Kidney (tissue), 14 donors: ENCODE results near the gene SRSF4. TPM values are rescaled to one million over a fixed set of nuclear protein-coding genes. Genes with fewer than 3 reads are reported as not detected.

ENCODE experiments used
- DNase-seq, 5 donors: peaks; one replicate each; pipeline ENCODE4 v3.0.0-alpha.2; 2013 to 2020
- FAIRE-seq: peaks from 2 replicates; lab custom pipeline; 2012; peaks lifted over from hg19 to GRCh38; lab: Jason Lieb, UNC
- H3K27ac ChIP-seq, 2 donors: one replicate each; pipeline ENCODE4 v1.7.0; 2013; ENCODE audit warnings: low read depth in 2 of 2, low read length in 2 of 2, inconsistent platforms in 1 of 2
- H3K27me3 ChIP-seq: one replicate; pipeline ENCODE4 v1.7.1; 2013; ENCODE audit warnings: low read length, inconsistent platforms; ENCODE audit not compliant: control insufficient read depth, insufficient read depth
- H3K36me3 ChIP-seq, 3 donors: one replicate each; pipeline versions ENCODE4 v1.7.0 to v1.7.1; 2013; ENCODE audit warnings: low read length in 3 of 3, control low read depth in 1 of 3, inconsistent platforms in 1 of 3; ENCODE audit not compliant: insufficient read depth in 3 of 3, control insufficient read depth in 2 of 3
- H3K4me1 ChIP-seq, 3 donors: one replicate each; pipeline versions ENCODE4 v1.7.0 to v1.7.1; 2013; ENCODE audit warnings: low read length in 3 of 3, inconsistent platforms in 1 of 3, low read depth in 1 of 3; ENCODE audit not compliant: control insufficient read depth in 2 of 3, insufficient read depth in 2 of 3
- H3K4me3 ChIP-seq, 3 donors: one replicate each; pipeline versions ENCODE4 v1.7.0 to v1.8.1; 2013; ENCODE audit warnings: low read length in 3 of 3, control low read depth in 1 of 3, inconsistent platforms in 1 of 3
- H3K9ac ChIP-seq, 3 donors: one replicate each; pipeline versions ENCODE4 v1.7.0 to v1.7.1; 2013; ENCODE audit warnings: low read length in 3 of 3, control low read depth in 1 of 3, inconsistent platforms in 1 of 3
- H3K9me3 ChIP-seq, 3 donors: one replicate each; pipeline versions ENCODE4 v1.7.0 to v1.7.1; 2013; ENCODE audit warnings: low read length in 3 of 3, control low read depth in 1 of 3, inconsistent platforms in 1 of 3; ENCODE audit not compliant: control insufficient read depth in 2 of 3, insufficient read depth in 1 of 3
- intact Hi-C: fragments of 100-400 bp; cut with DNase I; formaldehyde crosslinking; loops from one replicate; pipeline ENCODE4 v1.11.1; 2022
- polyA plus RNA-seq: library from polyadenylated mRNA; stranded (reverse); fragments of 350-450 nt; fragmentation: Illumina TruSeq; extraction: RNeasy Lipid Tissue Mini Kit (QIAGEN cat#74804); gene quantifications from one replicate; pipeline ENCODE4 v1.2.3, GENCODE V29; 2014; ENCODE audit warnings: low read depth, low replicate concordance; ENCODE audit not compliant: insufficient read depth
- total RNA-seq: library from RNA; stranded (reverse); fragmentation: NEBNext Ultra II Directional; extraction: Animal tissue kit (Norgen Biotek cat#: 25700); gene quantifications from one replicate; pipeline ENCODE4 v1.2.1, GENCODE V29; 2021
- TF ChIP-seq, protein P1 (sequence below): IDR thresholded peaks from 3 replicates; pipeline ENCODE4 v1.5.1; 2012; ENCODE audit warnings: mild to moderate bottlenecking, moderate library complexity, borderline replicate concordance; ENCODE audit not compliant: insufficient read depth; ENCODE audit errors: extremely low read depth
- donor health status: control.
- donor health status: control.
- donor health status: control.
- donor health status: control.
- donor health status: control.
- donor health status: DM: yes; HTN: yes; CAD: no.
- donor health status: Normal renal cell carcinoma (clear cell type).

Gene SRSF4
- total and polyA plus RNA-seq, 2 donors from 2014 or later: 48.4 to 72.3 TPM

DNA sequence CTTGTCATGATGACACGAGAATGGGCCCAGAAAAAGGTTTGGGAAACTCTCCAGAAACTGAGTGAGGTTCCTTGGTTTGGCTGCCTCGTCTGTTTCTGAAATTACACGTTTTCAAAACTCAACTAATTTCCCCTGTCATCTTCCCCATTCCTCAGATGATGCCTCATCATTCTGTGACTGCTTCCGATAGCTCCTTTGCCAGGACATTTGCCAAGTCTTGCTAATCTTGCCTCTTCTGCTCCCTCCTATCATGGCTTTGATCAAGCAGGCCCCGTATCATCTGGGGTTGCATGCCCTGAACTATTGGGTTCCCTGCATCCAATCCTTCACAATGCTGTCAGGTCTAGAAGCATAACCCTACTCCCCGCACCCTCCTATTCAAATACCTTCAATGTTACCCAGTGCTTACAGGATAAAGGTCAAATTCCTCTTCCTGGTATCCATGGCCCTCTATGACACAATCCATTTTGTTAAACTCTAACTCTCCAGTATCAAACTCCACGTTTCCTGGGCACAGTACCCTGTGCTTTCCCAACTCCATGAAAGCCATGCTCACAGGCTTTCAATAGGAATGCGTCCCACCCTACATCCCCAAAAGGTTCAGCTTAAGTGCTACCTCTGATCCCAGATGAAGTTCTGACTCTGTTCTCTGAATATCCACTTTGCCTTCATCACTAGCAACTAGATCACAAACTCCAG, 35.8 kb downstream of the SRSF4 start:
- Histone ChIP-seq H3K27ac (peak overlapping the region; percentile 85), H3K4me1 (peaks cover 0 to 11% (median 3%) of the 10 kb centered on the region in 3 donors), H3K9ac (no peak overlapping the region), H3K4me3 (peak overlapping the region in 1 of 3 donors; percentile 15), H3K36me3 (peaks cover 16 to 44% (median 17%) of the 10 kb centered on the region in 3 donors), H3K27me3 (no peaks in the 10 kb centered on the region), H3K9me3 (no peaks in the 10 kb centered on the region)
- no peak for FAIRE-seq
- TF ChIP-seq, protein P1, sequence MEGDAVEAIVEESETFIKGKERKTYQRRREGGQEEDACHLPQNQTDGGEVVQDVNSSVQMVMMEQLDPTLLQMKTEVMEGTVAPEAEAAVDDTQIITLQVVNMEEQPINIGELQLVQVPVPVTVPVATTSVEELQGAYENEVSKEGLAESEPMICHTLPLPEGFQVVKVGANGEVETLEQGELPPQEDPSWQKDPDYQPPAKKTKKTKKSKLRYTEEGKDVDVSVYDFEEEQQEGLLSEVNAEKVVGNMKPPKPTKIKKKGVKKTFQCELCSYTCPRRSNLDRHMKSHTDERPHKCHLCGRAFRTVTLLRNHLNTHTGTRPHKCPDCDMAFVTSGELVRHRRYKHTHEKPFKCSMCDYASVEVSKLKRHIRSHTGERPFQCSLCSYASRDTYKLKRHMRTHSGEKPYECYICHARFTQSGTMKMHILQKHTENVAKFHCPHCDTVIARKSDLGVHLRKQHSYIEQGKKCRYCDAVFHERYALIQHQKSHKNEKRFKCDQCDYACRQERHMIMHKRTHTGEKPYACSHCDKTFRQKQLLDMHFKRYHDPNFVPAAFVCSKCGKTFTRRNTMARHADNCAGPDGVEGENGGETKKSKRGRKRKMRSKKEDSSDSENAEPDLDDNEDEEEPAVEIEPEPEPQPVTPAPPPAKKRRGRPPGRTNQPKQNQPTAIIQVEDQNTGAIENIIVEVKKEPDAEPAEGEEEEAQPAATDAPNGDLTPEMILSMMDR: no peak
- peak in 1 of 5 donors; percentile 50 for DNase-seq
- intact Hi-C loops: no loop called here

DNA sequence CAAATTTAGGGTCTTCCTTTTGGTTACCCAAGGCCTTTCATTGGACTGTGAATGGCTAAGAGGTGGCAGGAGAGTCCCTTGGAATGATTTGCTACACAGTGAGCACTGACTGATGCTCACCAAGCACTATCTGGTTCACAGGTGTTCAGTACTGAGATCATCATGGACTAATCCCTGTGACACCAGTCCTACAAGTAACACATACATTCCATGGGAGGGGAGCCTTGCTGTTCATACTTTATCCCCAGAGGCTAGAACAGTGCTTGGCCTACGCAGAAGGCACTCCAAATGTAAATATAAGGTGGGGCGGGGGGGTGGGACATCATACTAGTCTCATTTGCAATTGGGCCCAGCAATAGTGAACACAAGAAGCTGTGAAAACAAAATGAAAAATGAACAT, 37.5 kb downstream of the SRSF4 start:
- FAIRE-seq (no peak), DNase-seq (no peak)
- Histone ChIP-seq H3K27ac (no peak overlapping the region), H3K36me3 (peaks cover 11 to 30% (median 12%) of the 10 kb centered on the region in 3 donors), H3K9me3 (no peaks in the 10 kb centered on the region), H3K4me3 (no peak overlapping the region), H3K9ac (no peak overlapping the region), H3K4me1 (peaks cover 0 to 11% (median 3%) of the 10 kb centered on the region in 3 donors), H3K27me3 (no peaks in the 10 kb centered on the region)
- TF ChIP-seq, protein P1: no peak
- intact Hi-C loops: no loop called here

DNA sequence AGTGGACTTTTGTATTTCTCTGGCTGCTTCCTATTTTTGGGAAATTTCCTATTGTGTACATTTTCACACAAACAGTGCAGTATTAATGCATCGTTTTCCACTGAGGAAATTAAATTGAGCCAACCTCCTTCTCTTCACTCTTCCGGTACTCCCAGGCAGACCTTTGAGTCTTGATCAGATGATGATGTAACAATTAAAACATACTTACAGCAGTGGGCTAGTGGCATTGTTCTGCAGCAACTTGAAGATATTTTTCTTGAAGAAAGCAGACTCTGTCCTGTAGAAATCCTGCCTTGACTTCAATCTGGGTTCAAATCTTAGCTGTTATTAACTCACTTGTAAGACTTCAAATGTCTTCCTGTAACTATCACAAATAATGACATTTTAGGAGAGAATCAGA, 39.0 kb downstream of the SRSF4 start:
- intact Hi-C loops: no loop called here
- FAIRE-seq (no peak), DNase-seq (no peak)
- Histone ChIP-seq H3K27me3 (no peaks in the 10 kb centered on the region), H3K27ac (no peak overlapping the region), H3K4me3 (no peak overlapping the region), H3K36me3 (peaks cover 4 to 15% (median 7%) of the 10 kb centered on the region in 3 donors), H3K9me3 (no peaks in the 10 kb centered on the region), H3K9ac (no peak overlapping the region), H3K4me1 (peaks cover 0 to 11% (median 3%) of the 10 kb centered on the region in 3 donors)
- TF ChIP-seq, protein P1: no peak
